A549 (cell line): ENCODE data around the gene MARS1. TPM values are rescaled to one million over a fixed set of nuclear protein-coding genes. Genes with fewer than 3 reads are reported as not detected.

Experiments used
- ATAC-seq, 2 experiments: fragments of 200-7000 bp in 1 of 2; fragments of >200 bp in 1 of 2; cut with Nextera tagmentation in 1 of 2; cut with Tn5 transposase in 1 of 2; 3 replicates each; pipeline versions ENCODE4 v1.8.0 to v1.9.1; 2018 to 2020; ENCODE audit warnings: mild to moderate bottlenecking in 1 of 2, moderate library complexity in 1 of 2
- CTCF ChIA-PET: fragments of 300-600 bp; sonication (Branson Sonifier 250); formaldehyde crosslinking; extraction: SDS; loops from one replicate; lab custom pipeline; 2021; ENCODE audit warnings: antibody characterized with exemption, inconsistent platforms; lab: Yijun Ruan, JAX
- POLR2A ChIA-PET: fragments of 350-600 bp; formaldehyde crosslinking; extraction: SDS; loops from one replicate; lab custom pipeline; 2021; ENCODE audit warnings: antibody characterized with exemption, inconsistent platforms; lab: Yijun Ruan, JAX
- DNase-seq, 2 experiments: peaks; one replicate each; pipeline versions ENCODE4 v3.0.0 to v3.0.0-alpha.2; 2011 to 2016; ENCODE audit warnings: low read depth in 1 of 2, low spot score in 1 of 2
- FAIRE-seq: peaks from 2 replicates; lab custom pipeline; 2011; peaks lifted over from hg19 to GRCh38; lab: Jason Lieb, UNC
- H3K27ac ChIP-seq, 2 experiments: fragments of >200 bp; sonication (Bioruptor Twin); formaldehyde crosslinking; 3 replicates each; pipeline ENCODE4 v1.5.1; 2016 to 2017
- H3K4me1 ChIP-seq: fragments of >200 bp; sonication (Bioruptor Twin); formaldehyde crosslinking; 3 replicates; pipeline ENCODE4 v1.6.1; 2016
- H3K4me2 ChIP-seq: fragments of >200 bp; sonication (Bioruptor Twin); formaldehyde crosslinking; 3 replicates; pipeline ENCODE4 v1.6.1; 2016
- H3K4me3 ChIP-seq: fragments of >200 bp; sonication (Bioruptor Twin); formaldehyde crosslinking; 3 replicates; pipeline ENCODE4 v1.5.1; 2016
- H3K9me3 ChIP-seq: fragments of >200 bp; sonication (Bioruptor Twin); formaldehyde crosslinking; 3 replicates; pipeline ENCODE4 v1.6.1; 2016
- BHLHE40 ChIP-seq: IDR thresholded peaks from 2 replicates; pipeline ENCODE4 v1.6.1; 2012; ENCODE audit warnings: low read depth, low read length, inconsistent platforms
- CBX8 ChIP-seq: fragments of 200-600 bp; sonication (generic); IDR thresholded peaks from 2 replicates; pipeline ENCODE4 v1.6.1; 2016
- CEBPB ChIP-seq, 2 experiments: fragments of >200 bp in 1 of 2; sonication (Bioruptor Twin) in 1 of 2; formaldehyde crosslinking in 1 of 2; IDR thresholded peaks; 2 replicates each; pipeline ENCODE4 v1.6.1; 2012 to 2016
- E2F6 ChIP-seq: IDR thresholded peaks from 2 replicates; pipeline ENCODE4 v1.6.1; 2012; ENCODE audit warnings: low read depth, borderline replicate concordance
- EHMT2 ChIP-seq: fragments of 200-600 bp; sonication (generic); IDR thresholded peaks from 2 replicates; pipeline ENCODE4 v1.6.1; 2016; ENCODE audit warnings: antibody characterized with exemption, low read depth, mild to moderate bottlenecking, moderate library complexity
- EP300 ChIP-seq, 2 experiments: fragments of >200 bp; sonication (Bioruptor Twin); formaldehyde crosslinking; IDR thresholded peaks; 2 replicates in 1 of 2; 3 replicates in 1 of 2; pipeline ENCODE4 v1.6.1; 2016 to 2017
- ESRRA ChIP-seq: fragments of 150-350 bp; IDR thresholded peaks from 2 replicates; pipeline ENCODE4 v1.6.1; 2014; ENCODE audit warnings: mild to moderate bottlenecking, low read length, borderline replicate concordance
- FOXS1 ChIP-seq: fragments of 250-450 bp; sonication (Bioruptor Pico); IDR thresholded peaks from 2 replicates; pipeline ENCODE4 v1.5.0; 2020; ENCODE audit warnings: mild to moderate bottlenecking, moderate library complexity
- GATA3 ChIP-seq: IDR thresholded peaks from 2 replicates; pipeline ENCODE4 v1.6.1; 2012; ENCODE audit warnings: borderline replicate concordance
- HDAC2 ChIP-seq: fragments of 200-600 bp; sonication (generic); IDR thresholded peaks from 2 replicates; pipeline ENCODE4 v1.6.1; 2016
- HEYL ChIP-seq: fragments of 250-450 bp; sonication (Bioruptor Pico); IDR thresholded peaks from 2 replicates; pipeline ENCODE4 v1.8.0; 2021; ENCODE audit warnings: mild to moderate bottlenecking, moderate library complexity
- HMGXB4 ChIP-seq: fragments of 250-450 bp; sonication (Bioruptor Pico); IDR thresholded peaks from 2 replicates; pipeline ENCODE4 v1.5.0; 2021; ENCODE audit warnings: mild to moderate bottlenecking, moderate library complexity, borderline replicate concordance
- HOXA7 ChIP-seq: fragments of 250-450 bp; sonication (Bioruptor Pico); IDR thresholded peaks from 2 replicates; pipeline ENCODE4 v1.5.0; 2020; ENCODE audit warnings: mild to moderate bottlenecking, moderate library complexity
- HOXB13 ChIP-seq: fragments of 250-450 bp; sonication (Bioruptor Pico); IDR thresholded peaks from 2 replicates; pipeline ENCODE4 v1.5.0; 2020; ENCODE audit warnings: low read depth, mild to moderate bottlenecking, moderate library complexity
- JUN ChIP-seq, 2 experiments: fragments of >200 bp; sonication (Bioruptor Twin); formaldehyde crosslinking; IDR thresholded peaks; 2 replicates in 1 of 2; 3 replicates in 1 of 2; pipeline ENCODE4 v1.6.1; 2016 to 2017
- KDM1A ChIP-seq: fragments of 200-600 bp; sonication (generic); IDR thresholded peaks from 2 replicates; pipeline ENCODE4 v1.6.1; 2016; ENCODE audit warnings: low read depth, mild to moderate bottlenecking
- KDM5A ChIP-seq: fragments of 200-600 bp; sonication (generic); IDR thresholded peaks from 2 replicates; pipeline ENCODE4 v1.6.1; 2016; ENCODE audit warnings: antibody characterized with exemption, mild to moderate bottlenecking
- MAFK ChIP-seq: fragments of 450-650 bp; IDR thresholded peaks from 2 replicates; pipeline ENCODE4 v1.6.1; 2014; ENCODE audit not compliant: partially characterized antibody
- NR3C1 ChIP-seq: fragments of >200 bp; sonication (Bioruptor Twin); formaldehyde crosslinking; IDR thresholded peaks from 3 replicates; pipeline ENCODE4 v1.6.1; 2017
- REST ChIP-seq: fragments of 200-600 bp; sonication (generic); IDR thresholded peaks from 2 replicates; pipeline ENCODE4 v1.6.1; 2016; ENCODE audit warnings: antibody characterized with exemption, mild to moderate bottlenecking, moderate library complexity
- RNF2 ChIP-seq: fragments of 200-600 bp; sonication (generic); IDR thresholded peaks from 2 replicates; pipeline ENCODE4 v1.6.1; 2016; ENCODE audit warnings: low read depth, mild to moderate bottlenecking, antibody characterized with exemption, moderate library complexity, borderline replicate concordance
- ZFP36 ChIP-seq: fragments of 450-650 bp; IDR thresholded peaks from 2 replicates; pipeline ENCODE4 v1.6.1; 2014; ENCODE audit warnings: borderline replicate concordance; ENCODE audit not compliant: partially characterized antibody
- ZSCAN20 ChIP-seq: fragments of 250-450 bp; sonication (Bioruptor Pico); IDR thresholded peaks from 2 replicates; pipeline ENCODE4 v1.8.0; 2022; ENCODE audit warnings: mild to moderate bottlenecking, moderate library complexity
- WGBS: methylation state at CpG from one replicate; pipeline ENCODE4 v1.1.6; 2017; ENCODE audit errors: missing lambda C conversion rate; 5-methylcytosine and 5-hydroxymethylcytosine counted together
- polyA plus RNA-seq, 4 experiments: library from polyadenylated mRNA; depleted of rRNA in 3 of 4; stranded (reverse); fragments of >200 nt; fragmentation: RNase III in 1 of 4; extraction: RNeasy Plus Mini Kit Qiagen cat#74134 plus additional on column Dnase treatment in 1 of 4; gene quantifications; 2 replicates in 3 of 4; 3 replicates in 1 of 4; pipeline ENCODE4 v1.2.3, GENCODE V29; 2011 to 2017

The MARS1 gene
- polyA plus RNA-seq, 2 of the 4 experiments (the other 2 are of a cell fraction) = 227 to 372 TPM

GRCh38 chr12:57476162-57476992, 11.5 kb upstream of the MARS1 start:
- no peak for DNase-seq
- no peak overlapping the region for H3K4me3 ChIP-seq
- ATAC-seq = no peak
- CTCF ChIA-PET = interaction anchor here (1.0 to 19.9 kb wide), 4 partner anchors 10 to 24 kb away, joined by 4 to 240 read pairs (median 6); partner anchors contain the start of gene GLI1
- TF ChIP-seq E2F6 (no peak), RNF2 (no peak), JUN (IDR thresholded peaks at IDR 0.05) (no peak), REST (no peak), HMGXB4 (CRISPR knock-in tag) (no peak), HOXB13 (no peak), HDAC2 (no peak), KDM5A (no peak), FOXS1 (CRISPR knock-in tag) (no peak), ESRRA (no peak), HOXA7 (CRISPR knock-in tag) (no peak), EHMT2 (no peak), MAFK (no peak), ZSCAN20 (CRISPR knock-in tag) (no peak), HEYL (CRISPR knock-in tag) (no peak), NR3C1 (no peak), CEBPB (IDR thresholded peaks at IDR 0.05) (no peak)
- POLR2A ChIA-PET = no interaction called here
- 0 out of 3 replicates have a peak overlapping the region, but pooled peaks have one; percentile 7 for H3K4me2 ChIP-seq
- H3K27ac ChIP-seq = no peak overlapping the region
- no peaks in the 10 kb centered on the region for H3K9me3 ChIP-seq
- peaks cover 14% of the 10 kb centered on the region; the same call in 2 of the 3 replicates for H3K4me1 ChIP-seq
- 75% methylated on average over 29 of the region's 29 CpGs for WGBS
- no peak for FAIRE-seq

GRCh38 chr12:57476993-57477709, 10.7 kb upstream of the MARS1 start:
- H3K9me3 ChIP-seq = no peaks in the 10 kb centered on the region
- peaks cover 14% of the 10 kb centered on the region; the same call in 2 of the 3 replicates for H3K4me1 ChIP-seq
- peak overlapping the region in 1 of 2 experiments; percentile 20; a peak in 3 of 6 replicates for H3K27ac ChIP-seq
- POLR2A ChIA-PET = no interaction called here
- no peak for FAIRE-seq
- no peak overlapping the region for H3K4me3 ChIP-seq
- 91% methylated on average over 15 of the region's 15 CpGs for WGBS
- CTCF ChIA-PET = interaction anchor here (1.0 to 19.9 kb wide), 4 partner anchors 9 to 24 kb away, joined by 4 to 240 read pairs (median 6); partner anchors contain the start of gene GLI1
- no peak overlapping the region for H3K4me2 ChIP-seq
- no peak for DNase-seq
- ATAC-seq = no peak
- TF ChIP-seq CBX8 (no peak), ZFP36 (no peak), EP300 (IDR thresholded peaks at IDR 0.05) (no peak), GATA3 (no peak), REST (no peak), RNF2 (no peak), KDM1A (no peak), KDM5A (no peak), E2F6 (no peak), BHLHE40 (no peak), HOXB13 (no peak)
